ENCODE measurements around the gene DBH.
"Not testable (repeated sequence)": the region's sequence is repeated elsewhere in the genome, so short reads cannot be mapped to it uniquely, and the experiment has no call there.

The DBH gene

GRCh38 chr9:133664173-133665050, 28.2 kb downstream of the DBH start:
- DNase-seq, result no peak

- no peak for DNase-seq
These were observed 28.9 kb downstream of the DBH start for GRCh38 chr9:133665096-133665495.

GRCh38 chr9:133665535-133665934, 29.4 kb downstream of the DBH start:
- DNase-seq, result no peak

GRCh38 chr9:133666387-133666786, 30.2 kb downstream of the DBH start:
- no peak for DNase-seq

GRCh38 chr9:133666845-133667244, 30.7 kb downstream of the DBH start:
- no peak for DNase-seq

GRCh38 chr9:133667759-133668450, 31.7 kb downstream of the DBH start:
- DNase-seq, result no peak

GRCh38 chr9:133669182-133669801, 33.1 kb downstream of the DBH start:
- DNase-seq, result no peak

GRCh38 chr9:133670466-133670865, 34.3 kb downstream of the DBH start:
- no peak for DNase-seq

- DNase-seq, result no peak
These were observed 35.2 kb downstream of the DBH start for GRCh38 chr9:133671371-133671770.

- DNase-seq, result no peak
These were observed 36.5 kb downstream of the DBH start for GRCh38 chr9:133672503-133673257.

- DNase-seq, result no peak
These were observed 37.1 kb downstream of the DBH start for GRCh38 chr9:133673258-133673655.

- no peak for DNase-seq
These were observed 37.9 kb downstream of the DBH start for GRCh38 chr9:133674091-133674490.

GRCh38 chr9:133675796-133676195, 39.6 kb downstream of the DBH start:
- DNase-seq, result not testable (repeated sequence)

GRCh38 chr9:133676450-133676849, 40.3 kb downstream of the DBH start:
- no peak for DNase-seq

GRCh38 chr9:133677126-133678010, 41.2 kb downstream of the DBH start:
- no peak for DNase-seq

- DNase-seq, result peak in 1 of 56 donors; percentile 21
These were observed 42.9 kb downstream of the DBH start for GRCh38 chr9:133679056-133679455.

- peak in 7 of 56 donors; percentile 18 to 39 (median 29) for DNase-seq
These were observed 43.4 kb downstream of the DBH start for GRCh38 chr9:133679466-133680061.

- no peak for DNase-seq
These were observed 44.2 kb downstream of the DBH start for GRCh38 chr9:133680250-133680975.

GRCh38 chr9:133680976-133681657, 45.0 kb downstream of the DBH start:
- DNase-seq, result no peak
